Ishikawa (cell line): ENCODE results near the gene KCNMB2.

Experiments
- CEBPB ChIP-seq: IDR thresholded peaks from 2 replicates; pipeline ENCODE4 v1.6.1; 2012
- CREB1 ChIP-seq: IDR thresholded peaks from 2 replicates; pipeline ENCODE4 v1.6.1; 2012; ENCODE audit warnings: low read depth
- EGR1 ChIP-seq: IDR thresholded peaks from 2 replicates; pipeline ENCODE4 v1.6.1; 2012
- EP300 ChIP-seq: IDR thresholded peaks from 2 replicates; pipeline ENCODE4 v1.6.1; 2012; ENCODE audit warnings: borderline replicate concordance
- FOXM1 ChIP-seq: IDR thresholded peaks from 2 replicates; pipeline ENCODE4 v1.6.1; 2012; ENCODE audit warnings: low read depth, borderline replicate concordance
- MAX ChIP-seq: IDR thresholded peaks from 2 replicates; pipeline ENCODE4 v1.6.1; 2012
- NFIC ChIP-seq: IDR thresholded peaks from 2 replicates; pipeline ENCODE4 v1.6.1; 2012
- RAD21 ChIP-seq: IDR thresholded peaks from 2 replicates; pipeline ENCODE4 v1.6.1; 2012; ENCODE audit warnings: low read depth
- REST ChIP-seq: IDR thresholded peaks from 2 replicates; pipeline ENCODE4 v1.6.1; 2012; ENCODE audit warnings: low read depth, mild to moderate bottlenecking
- TAF1 ChIP-seq: IDR thresholded peaks from 2 replicates; pipeline ENCODE4 v1.6.1; 2012; ENCODE audit warnings: low read depth, mild to moderate bottlenecking
- TCF12 ChIP-seq: IDR thresholded peaks from 2 replicates; pipeline ENCODE4 v1.6.1; 2012; ENCODE audit warnings: low read depth
- TEAD4 ChIP-seq: IDR thresholded peaks from 2 replicates; pipeline ENCODE4 v1.6.1; 2012
- USF1 ChIP-seq: IDR thresholded peaks from 2 replicates; pipeline ENCODE4 v1.6.1; 2012
- YY1 ChIP-seq: IDR thresholded peaks from 2 replicates; pipeline ENCODE4 v1.6.1; 2012; ENCODE audit warnings: low read depth
- ZBTB7A ChIP-seq: IDR thresholded peaks from 2 replicates; pipeline ENCODE4 v1.6.1; 2012; ENCODE audit warnings: low read depth

KCNMB2 gene

DNA sequence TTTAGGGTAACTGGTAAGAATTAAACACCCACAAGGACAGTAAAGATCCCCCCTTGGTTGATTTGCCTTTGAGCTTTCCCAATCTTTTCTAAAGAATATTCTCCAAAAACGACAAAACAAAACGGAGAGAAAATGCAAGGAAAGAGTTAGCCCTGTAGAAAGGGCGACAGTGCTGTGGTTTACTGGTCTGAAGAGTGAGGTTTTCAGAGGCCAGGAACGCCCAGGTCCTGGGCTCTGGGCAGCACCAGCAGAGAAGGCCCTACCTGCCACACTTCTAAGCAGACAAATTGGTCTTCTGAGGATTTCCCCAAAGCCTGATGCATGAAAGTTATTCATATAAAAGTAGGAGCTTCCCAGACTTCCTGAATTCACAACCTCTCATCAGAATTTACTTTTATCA lies 119.3 kb downstream of the KCNMB2 start:
- TF ChIP-seq TAF1: no peak
- TF ChIP-seq CEBPB: no peak
- TF ChIP-seq TEAD4: no peak
- no peak for TF ChIP-seq REST
- TF ChIP-seq FOXM1: no peak
- TF ChIP-seq ZBTB7A: no peak
- TF ChIP-seq EP300: no peak
- TF ChIP-seq YY1: no peak
- TF ChIP-seq EGR1: no peak
- no peak for TF ChIP-seq TCF12
- no peak for TF ChIP-seq NFIC
- no peak for TF ChIP-seq MAX
- TF ChIP-seq RAD21: no peak
- TF ChIP-seq CREB1: no peak
- no peak for TF ChIP-seq USF1

GRCh38 chr3:178658694-178659325 lies 122.6 kb downstream of the KCNMB2 start:
- TF ChIP-seq NFIC: 0 out of 2 replicates have a peak, but pooled peaks have one; percentile 22
- TF ChIP-seq RAD21: no peak

DNA sequence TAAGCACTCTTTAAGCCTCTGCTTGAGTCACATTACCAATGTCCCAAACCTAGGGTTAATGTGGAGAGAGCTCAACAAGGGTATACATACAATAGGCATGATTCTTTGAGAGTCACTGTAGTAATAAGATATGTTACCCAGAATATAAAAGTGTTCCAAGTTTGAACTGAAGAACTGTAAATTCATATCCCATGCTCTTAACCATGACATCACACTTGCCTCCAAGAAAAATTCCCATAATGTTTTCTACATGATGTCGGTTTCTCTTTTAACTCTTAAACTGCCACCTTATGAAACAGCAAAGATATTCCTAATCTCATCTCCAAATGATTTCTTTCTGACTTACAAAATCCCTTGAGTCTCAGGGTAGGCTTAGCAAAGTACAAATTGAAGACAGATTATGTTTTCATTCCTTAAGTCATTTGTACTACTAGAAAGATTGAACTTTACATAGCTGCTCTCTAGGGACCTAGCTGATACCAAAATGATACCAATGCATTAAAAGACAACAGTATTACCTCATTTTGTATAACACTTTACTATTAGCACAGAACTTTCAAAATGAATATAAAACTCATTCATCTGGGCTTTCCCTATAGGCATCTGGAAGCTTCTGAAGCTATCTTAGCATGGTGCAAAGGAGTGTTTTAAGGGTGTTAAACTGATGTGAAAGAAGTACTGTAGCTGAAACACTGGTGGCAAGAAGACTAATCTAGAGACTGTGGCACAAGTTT lies 127.1 kb downstream of the KCNMB2 start:
- TF ChIP-seq USF1 (no peak), EP300 (no peak), FOXM1 (no peak), ZBTB7A (no peak), TEAD4 (no peak), TAF1 (no peak), NFIC (no peak), REST (no peak), YY1 (no peak), MAX (no peak), CEBPB (no peak)

DNA sequence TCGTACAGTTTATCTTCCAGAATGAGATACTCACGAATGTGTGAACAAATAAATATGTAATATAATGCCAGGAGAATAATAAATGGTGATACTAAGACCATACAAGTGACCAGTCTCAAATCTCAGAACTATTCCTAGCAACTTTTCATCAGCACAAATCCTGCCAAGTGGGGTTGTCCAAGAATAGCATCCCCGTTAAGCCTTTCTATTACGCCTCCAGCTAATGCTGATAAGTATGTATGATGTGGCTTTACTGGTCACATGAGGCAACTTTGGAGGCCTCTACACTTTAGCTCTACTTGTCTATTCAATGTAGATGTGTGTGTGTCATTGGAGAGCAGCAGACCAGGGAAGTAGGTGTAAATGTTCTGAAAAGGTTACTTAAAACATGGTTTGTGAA lies 129.5 kb downstream of the KCNMB2 start:
- TF ChIP-seq REST (no peak), EP300 (no peak), CREB1 (no peak), RAD21 (no peak), ZBTB7A (no peak), TCF12 (no peak), EGR1 (no peak), FOXM1 (no peak), CEBPB (no peak), NFIC (no peak), MAX (no peak), USF1 (no peak), YY1 (no peak), TAF1 (no peak), TEAD4 (no peak)
